Liver (tissue), 9 donors: ENCODE results near the gene ARL6IP6. TPM values are rescaled to one million over a fixed set of nuclear protein-coding genes. Genes with fewer than 3 reads are reported as not detected.

Source experiments
- DNase-seq: peaks from one replicate; pipeline ENCODE4 v3.0.0-alpha.2; 2017; ENCODE audit warnings: low spot score
- H3K27ac ChIP-seq, 2 donors: one replicate each; pipeline ENCODE4 v1.7.0; 2013; ENCODE audit warnings: inconsistent platforms in 2 of 2, low read length in 2 of 2, control low read depth in 1 of 2, low read depth in 1 of 2, mild to moderate bottlenecking in 1 of 2
- H3K27me3 ChIP-seq, 4 donors: one replicate each; pipeline versions ENCODE4 v1.6.1 to v1.7.0; 2013; ENCODE audit warnings: low read length in 3 of 4, inconsistent platforms in 1 of 4, mild to moderate bottlenecking in 1 of 4, moderate library complexity in 1 of 4; ENCODE audit not compliant: control insufficient read depth in 4 of 4, insufficient read depth in 4 of 4
- H3K36me3 ChIP-seq, 4 donors: one replicate each; pipeline versions ENCODE4 v1.6.1 to v1.7.0; 2013; ENCODE audit warnings: low read length in 3 of 4, mild to moderate bottlenecking in 3 of 4, low read depth in 1 of 4, moderate library complexity in 1 of 4; ENCODE audit not compliant: control insufficient read depth in 4 of 4, insufficient read depth in 3 of 4
- H3K4me1 ChIP-seq, 4 donors: one replicate each; pipeline versions ENCODE4 v1.6.1 to v1.7.0; 2013; ENCODE audit warnings: low read length in 3 of 4, mild to moderate bottlenecking in 3 of 4, moderate library complexity in 1 of 4; ENCODE audit not compliant: control insufficient read depth in 4 of 4, insufficient read depth in 4 of 4
- H3K4me3 ChIP-seq, 3 donors: one replicate each; pipeline versions ENCODE4 v1.6.1 to v1.7.0; 2013; ENCODE audit warnings: low read length in 3 of 3, control low read depth in 1 of 3, low read depth in 1 of 3, mild to moderate bottlenecking in 1 of 3
- H3K9ac ChIP-seq, 2 donors: one replicate each; pipeline ENCODE4 v1.7.0; 2013; ENCODE audit warnings: low read length in 2 of 2, mild to moderate bottlenecking in 2 of 2, moderate library complexity in 2 of 2, control low read depth in 1 of 2, low read depth in 1 of 2
- H3K9me3 ChIP-seq, 4 donors: one replicate each; pipeline versions ENCODE4 v1.6.1 to v1.7.0; 2013; ENCODE audit warnings: low read length in 3 of 4; ENCODE audit not compliant: control insufficient read depth in 4 of 4
- EGR1 ChIP-seq, 2 donors: IDR thresholded peaks; 2 replicates each; pipeline ENCODE4 v1.6.1; 2016 to 2018; ENCODE audit warnings: antibody characterized with exemption in 2 of 2, low read depth in 2 of 2
- FOXA1 ChIP-seq: IDR thresholded peaks from 2 replicates; pipeline ENCODE4 v1.6.1; 2016; ENCODE audit warnings: antibody characterized with exemption
- FOXA2 ChIP-seq: IDR thresholded peaks from 2 replicates; pipeline ENCODE4 v1.6.1; 2016; ENCODE audit warnings: antibody characterized with exemption
- GABPA ChIP-seq, 2 donors: IDR thresholded peaks in 1 of 2; conservative IDR thresholded peaks in 1 of 2; 2 replicates each; pipeline ENCODE4 v1.6.1; 2016; ENCODE audit warnings: antibody characterized with exemption in 2 of 2, mild to moderate bottlenecking in 1 of 2, moderate library complexity in 1 of 2
- HNF4A ChIP-seq, 2 donors: conservative IDR thresholded peaks; 2 replicates each; pipeline ENCODE4 v1.6.1; 2016; ENCODE audit warnings: antibody characterized with exemption in 2 of 2, mild to moderate bottlenecking in 2 of 2
- HNF4G ChIP-seq: IDR thresholded peaks from 2 replicates; pipeline ENCODE4 v1.6.1; 2016; ENCODE audit warnings: antibody characterized with exemption
- JUND ChIP-seq, 2 donors: IDR thresholded peaks; 2 replicates each; pipeline ENCODE4 v1.6.1; 2016; ENCODE audit warnings: antibody characterized with exemption in 2 of 2
- NR2F2 ChIP-seq: IDR thresholded peaks from 2 replicates; pipeline ENCODE4 v1.6.1; 2016; ENCODE audit warnings: antibody characterized with exemption
- RAD21 ChIP-seq, 2 donors: IDR thresholded peaks; 2 replicates each; pipeline ENCODE4 v1.6.1; 2016; ENCODE audit warnings: antibody characterized with exemption in 2 of 2, mild to moderate bottlenecking in 2 of 2
- RXRA ChIP-seq, 2 donors: IDR thresholded peaks; 2 replicates each; pipeline ENCODE4 v1.6.1; 2017 to 2018; ENCODE audit warnings: antibody characterized with exemption in 2 of 2, mild to moderate bottlenecking in 1 of 2
- SP1 ChIP-seq: IDR thresholded peaks from 2 replicates; pipeline ENCODE4 v1.6.1; 2018; ENCODE audit warnings: antibody characterized with exemption, mild to moderate bottlenecking
- TAF1 ChIP-seq: conservative IDR thresholded peaks from 2 replicates; pipeline ENCODE4 v1.6.1; 2016; ENCODE audit warnings: antibody characterized with exemption, mild to moderate bottlenecking
- YY1 ChIP-seq: IDR thresholded peaks from 2 replicates; pipeline ENCODE4 v1.6.1; 2016; ENCODE audit warnings: antibody characterized with exemption, mild to moderate bottlenecking
- WGBS: extraction: QIAGEN DNeasy Blood & Tissue Kit; methylation state at CpG from one replicate; pipeline ENCODE4 v1.1.7; 2013; 5-methylcytosine and 5-hydroxymethylcytosine counted together
- polyA plus RNA-seq, 2 donors: library from polyadenylated mRNA; stranded (reverse) in 1 of 2; unstranded in 1 of 2; fragments of 200-250 nt in 1 of 2; fragments of >200 nt in 1 of 2; fragmentation: Nextera tagmentation in 1 of 2; extraction: Ambion mirVana in 1 of 2; gene quantifications; one replicate each; pipeline versions ENCODE4 v1.2.1 to v1.2.3, GENCODE V29; 2013 to 2015
- total RNA-seq, 2 donors: library from RNA; depleted of rRNA; stranded (reverse); fragments of >200 nt; gene quantifications; one replicate each; pipeline ENCODE4 v1.2.3, GENCODE V29; 2014
- TF ChIP-seq, protein P1 (sequence below): fragments of 150-350 bp; IDR thresholded peaks from 2 replicates; pipeline ENCODE4 v1.5.1; 2017; ENCODE audit warnings: improper control_type of control experiment, low read depth, low read length; ENCODE audit not compliant: missing input control
- TF ChIP-seq, protein P2 (sequence below): IDR thresholded peaks from 2 replicates; pipeline ENCODE4 v1.6.1; 2016; ENCODE audit warnings: antibody characterized with exemption
- TF ChIP-seq, protein P3 (sequence below): IDR thresholded peaks from 2 replicates; pipeline ENCODE4 v1.6.1; 2016; ENCODE audit warnings: antibody characterized with exemption
- TF ChIP-seq, protein P4 (sequence below): IDR thresholded peaks from 2 replicates; pipeline ENCODE4 v1.6.1; 2016; ENCODE audit warnings: antibody characterized with exemption
- donor health status: healthy.
- donor health status: healthy.
- donor health status: healthy.
- donor health status: healthy.
- donor health status: healthy.

The ARL6IP6 gene
- total and polyA plus RNA-seq, 4 donors = 2.2 to 16.6 (median 4.6) TPM

DNA sequence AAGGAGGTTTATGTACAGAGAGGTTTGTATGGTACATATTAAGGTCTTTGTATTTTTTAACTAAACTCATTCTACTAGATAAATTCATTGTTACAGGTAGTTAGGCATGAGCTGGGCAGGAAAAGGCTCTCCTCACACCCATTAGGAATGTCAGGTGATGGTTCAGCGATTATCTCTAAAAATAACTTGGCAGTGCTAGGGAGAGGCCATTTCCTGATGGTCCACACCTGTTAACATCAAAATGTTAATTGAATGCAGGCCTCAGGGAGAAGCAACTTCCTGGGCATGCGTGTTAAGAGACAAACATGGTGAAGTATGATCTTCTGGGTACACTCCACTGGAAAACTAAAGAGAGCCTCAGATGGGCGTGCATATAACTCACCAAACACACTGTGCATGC is 73.6 kb downstream of the ARL6IP6 start:
- H3K9me3 ChIP-seq = no peaks in the 10 kb centered on the region
- H3K4me3 ChIP-seq = no peak overlapping the region
- H3K27ac ChIP-seq = no peak overlapping the region
- H3K27me3 ChIP-seq = no peaks in the 10 kb centered on the region
- 69% methylated on average over 3 of the region's 3 CpGs for WGBS
- no peaks in the 10 kb centered on the region for H3K36me3 ChIP-seq
- TF ChIP-seq FOXA1 (no peak), GABPA (IDR thresholded peaks at IDR 0.05 in 1 of 2, conservative IDR thresholded peaks at IDR 0.05 in 1 of 2) (no peak)
- no peaks in the 10 kb centered on the region for H3K4me1 ChIP-seq
- no peak for DNase-seq
- no peak overlapping the region for H3K9ac ChIP-seq

DNA sequence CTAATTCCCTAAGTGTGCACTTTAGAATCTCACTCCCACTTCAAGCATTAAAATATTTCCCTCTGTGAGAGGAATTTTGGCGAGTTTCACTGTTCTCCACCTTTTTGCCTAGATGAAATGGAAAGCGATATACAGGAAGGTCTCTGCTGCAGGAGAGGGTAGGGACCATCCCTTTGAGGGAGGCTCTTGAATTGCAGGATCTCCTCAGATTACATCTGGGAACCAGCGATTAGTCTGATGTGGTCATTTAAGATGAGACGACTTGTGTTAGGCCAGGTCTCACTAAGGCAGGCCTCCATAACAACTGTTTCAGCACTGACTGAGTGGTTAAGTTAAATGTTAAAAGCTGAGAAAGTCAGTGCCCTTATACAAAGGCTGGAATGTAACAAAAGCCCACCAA is 74.6 kb downstream of the ARL6IP6 start:
- WGBS = 77% methylated on average over 4 of the region's 4 CpGs
- DNase-seq = no peak
- Histone ChIP-seq H3K4me1 (no peaks in the 10 kb centered on the region), H3K4me3 (no peak overlapping the region), H3K27me3 (no peaks in the 10 kb centered on the region), H3K27ac (no peak overlapping the region), H3K36me3 (no peaks in the 10 kb centered on the region), H3K9me3 (no peaks in the 10 kb centered on the region), H3K9ac (no peak overlapping the region)
- TF ChIP-seq, protein P1, sequence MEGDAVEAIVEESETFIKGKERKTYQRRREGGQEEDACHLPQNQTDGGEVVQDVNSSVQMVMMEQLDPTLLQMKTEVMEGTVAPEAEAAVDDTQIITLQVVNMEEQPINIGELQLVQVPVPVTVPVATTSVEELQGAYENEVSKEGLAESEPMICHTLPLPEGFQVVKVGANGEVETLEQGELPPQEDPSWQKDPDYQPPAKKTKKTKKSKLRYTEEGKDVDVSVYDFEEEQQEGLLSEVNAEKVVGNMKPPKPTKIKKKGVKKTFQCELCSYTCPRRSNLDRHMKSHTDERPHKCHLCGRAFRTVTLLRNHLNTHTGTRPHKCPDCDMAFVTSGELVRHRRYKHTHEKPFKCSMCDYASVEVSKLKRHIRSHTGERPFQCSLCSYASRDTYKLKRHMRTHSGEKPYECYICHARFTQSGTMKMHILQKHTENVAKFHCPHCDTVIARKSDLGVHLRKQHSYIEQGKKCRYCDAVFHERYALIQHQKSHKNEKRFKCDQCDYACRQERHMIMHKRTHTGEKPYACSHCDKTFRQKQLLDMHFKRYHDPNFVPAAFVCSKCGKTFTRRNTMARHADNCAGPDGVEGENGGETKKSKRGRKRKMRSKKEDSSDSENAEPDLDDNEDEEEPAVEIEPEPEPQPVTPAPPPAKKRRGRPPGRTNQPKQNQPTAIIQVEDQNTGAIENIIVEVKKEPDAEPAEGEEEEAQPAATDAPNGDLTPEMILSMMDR = no peak
- TF ChIP-seq FOXA1 = no peak
- no peak for TF ChIP-seq HNF4A (conservative IDR thresholded peaks at IDR 0.05)
- TF ChIP-seq, protein P2, sequence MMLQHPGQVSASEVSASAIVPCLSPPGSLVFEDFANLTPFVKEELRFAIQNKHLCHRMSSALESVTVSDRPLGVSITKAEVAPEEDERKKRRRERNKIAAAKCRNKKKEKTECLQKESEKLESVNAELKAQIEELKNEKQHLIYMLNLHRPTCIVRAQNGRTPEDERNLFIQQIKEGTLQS = no peak
- no peak for TF ChIP-seq JUND (IDR thresholded peaks at IDR 0.05)
- no peak for TF ChIP-seq GABPA (IDR thresholded peaks at IDR 0.05 in 1 of 2, conservative IDR thresholded peaks at IDR 0.05 in 1 of 2)
- TF ChIP-seq FOXA2 = no peak
- no peak for TF ChIP-seq NR2F2
- TF ChIP-seq, protein P3, sequence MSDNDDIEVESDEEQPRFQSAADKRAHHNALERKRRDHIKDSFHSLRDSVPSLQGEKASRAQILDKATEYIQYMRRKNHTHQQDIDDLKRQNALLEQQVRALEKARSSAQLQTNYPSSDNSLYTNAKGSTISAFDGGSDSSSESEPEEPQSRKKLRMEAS = no peak

DNA sequence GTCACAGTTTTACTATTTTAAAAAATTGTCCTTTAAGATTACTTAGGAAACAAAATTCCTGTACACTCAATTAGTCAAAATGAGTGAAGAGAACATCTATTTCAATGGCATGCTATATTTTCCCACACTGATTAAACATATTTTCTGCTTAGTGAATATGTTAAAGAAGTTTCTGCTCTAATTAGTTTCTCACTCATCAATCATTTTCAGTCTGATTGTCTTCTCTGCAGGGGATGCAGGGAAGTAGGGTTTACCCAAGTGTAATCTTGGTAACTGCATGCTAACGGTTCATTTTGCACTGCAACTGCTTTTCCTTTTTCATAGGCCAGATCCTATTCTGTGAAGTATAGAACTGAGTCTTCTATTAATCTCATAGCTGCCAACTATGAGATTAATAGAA is 78.5 kb downstream of the ARL6IP6 start:
- H3K36me3 ChIP-seq = no peaks in the 10 kb centered on the region
- no peak overlapping the region for H3K4me3 ChIP-seq
- no peaks in the 10 kb centered on the region for H3K27me3 ChIP-seq
- no peaks in the 10 kb centered on the region for H3K9me3 ChIP-seq
- no peak overlapping the region for H3K9ac ChIP-seq
- WGBS = 54% methylated on average over 1 of the region's 1 CpG
- DNase-seq = no peak
- no peaks in the 10 kb centered on the region for H3K4me1 ChIP-seq
- H3K27ac ChIP-seq = no peak overlapping the region
- TF ChIP-seq HNF4G (no peak), RXRA (IDR thresholded peaks at IDR 0.05) (no peak), JUND (IDR thresholded peaks at IDR 0.05) (no peak), HNF4A (conservative IDR thresholded peaks at IDR 0.05) (no peak), GABPA (IDR thresholded peaks at IDR 0.05 in 1 of 2, conservative IDR thresholded peaks at IDR 0.05 in 1 of 2) (no peak), YY1 (no peak), TAF1 (no peak), NR2F2 (no peak), FOXA2 (no peak), RAD21 (IDR thresholded peaks at IDR 0.05) (no peak), SP1 (no peak), FOXA1 (no peak), EGR1 (IDR thresholded peaks at IDR 0.05; ENCODE audit: low read depth in 2 of 2) (no peak)
- TF ChIP-seq, protein P2 = no peak
- TF ChIP-seq, protein P3 = no peak
- TF ChIP-seq, protein P1 = no peak
- TF ChIP-seq, protein P4, sequence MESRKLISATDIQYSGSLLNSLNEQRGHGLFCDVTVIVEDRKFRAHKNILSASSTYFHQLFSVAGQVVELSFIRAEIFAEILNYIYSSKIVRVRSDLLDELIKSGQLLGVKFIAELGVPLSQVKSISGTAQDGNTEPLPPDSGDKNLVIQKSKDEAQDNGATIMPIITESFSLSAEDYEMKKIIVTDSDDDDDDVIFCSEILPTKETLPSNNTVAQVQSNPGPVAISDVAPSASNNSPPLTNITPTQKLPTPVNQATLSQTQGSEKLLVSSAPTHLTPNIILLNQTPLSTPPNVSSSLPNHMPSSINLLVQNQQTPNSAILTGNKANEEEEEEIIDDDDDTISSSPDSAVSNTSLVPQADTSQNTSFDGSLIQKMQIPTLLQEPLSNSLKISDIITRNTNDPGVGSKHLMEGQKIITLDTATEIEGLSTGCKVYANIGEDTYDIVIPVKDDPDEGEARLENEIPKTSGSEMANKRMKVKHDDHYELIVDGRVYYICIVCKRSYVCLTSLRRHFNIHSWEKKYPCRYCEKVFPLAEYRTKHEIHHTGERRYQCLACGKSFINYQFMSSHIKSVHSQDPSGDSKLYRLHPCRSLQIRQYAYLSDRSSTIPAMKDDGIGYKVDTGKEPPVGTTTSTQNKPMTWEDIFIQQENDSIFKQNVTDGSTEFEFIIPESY = no peak
